SK-N-SH treated with all-trans-retinoic acid at 6 μM for 48 hours (cell line): ENCODE data around the gene SDK1.

Source experiments
- ATAC-seq: fragments of 200-7000 bp; cut with Tn5 transposase; 3 replicates; pipeline ENCODE4 v1.9.1; 2020; ENCODE audit warnings: mild to moderate bottlenecking, moderate library complexity
- ARNTL ChIP-seq: fragments of 450-650 bp; formaldehyde crosslinking; IDR thresholded peaks from 2 replicates; pipeline ENCODE4 v1.5.0; 2020; ENCODE audit warnings: low read depth, mild to moderate bottlenecking, moderate library complexity, borderline replicate concordance
- CSDC2 ChIP-seq: fragments of 250-450 bp; sonication (Bioruptor Pico); IDR thresholded peaks from 2 replicates; pipeline ENCODE4 v1.5.0; 2020; ENCODE audit warnings: mild to moderate bottlenecking, moderate library complexity
- ESRRG ChIP-seq: fragments of 250-450 bp; sonication (Bioruptor Pico); IDR thresholded peaks from 2 replicates; pipeline ENCODE4 v1.6.1; 2021; ENCODE audit warnings: mild to moderate bottlenecking
- ISL1 ChIP-seq: fragments of 250-450 bp; sonication (Bioruptor Pico); IDR thresholded peaks from 2 replicates; pipeline ENCODE4 v2.1.2; 2022; ENCODE audit warnings: mild to moderate bottlenecking, moderate library complexity
- OSR1 ChIP-seq: fragments of 250-450 bp; sonication (Bioruptor Pico); IDR thresholded peaks from 2 replicates; pipeline ENCODE4 v1.8.0; 2022; ENCODE audit warnings: moderate library complexity, mild to moderate bottlenecking, inconsistent platforms
- PPARA ChIP-seq: fragments of 250-450 bp; sonication (Bioruptor Pico); IDR thresholded peaks from 2 replicates; pipeline ENCODE4 v1.5.0; 2020; ENCODE audit warnings: mild to moderate bottlenecking, borderline replicate concordance
- RARB ChIP-seq: fragments of 250-450 bp; sonication (Bioruptor Pico); IDR thresholded peaks from 2 replicates; pipeline ENCODE4 v1.8.0; 2021; ENCODE audit warnings: mild to moderate bottlenecking, moderate library complexity
- SNAI2 ChIP-seq: fragments of 250-450 bp; sonication (Bioruptor Pico); IDR thresholded peaks from 2 replicates; pipeline ENCODE4 v1.5.0; 2020; ENCODE audit warnings: mild to moderate bottlenecking, moderate library complexity
- TCF4 ChIP-seq: fragments of 250-450 bp; sonication (Bioruptor Pico); IDR thresholded peaks from 2 replicates; pipeline ENCODE4 v1.8.0; 2021; ENCODE audit warnings: mild to moderate bottlenecking, moderate library complexity, borderline replicate concordance
- ZC3H10 ChIP-seq: fragments of 250-450 bp; sonication (Bioruptor Pico); IDR thresholded peaks from 2 replicates; pipeline ENCODE4 v1.5.1; 2021; ENCODE audit warnings: mild to moderate bottlenecking, moderate library complexity
- ZFP3 ChIP-seq: fragments of 250-450 bp; sonication (Bioruptor Pico); IDR thresholded peaks from 2 replicates; pipeline ENCODE4 v1.5.0; 2020; ENCODE audit warnings: mild to moderate bottlenecking, moderate library complexity
- ZFP30 ChIP-seq: fragments of 450-650 bp; formaldehyde crosslinking; IDR thresholded peaks from 2 replicates; pipeline ENCODE4 v1.5.0; 2022; ENCODE audit warnings: mild to moderate bottlenecking, moderate library complexity
- ZNF565 ChIP-seq: fragments of 450-650 bp; formaldehyde crosslinking; conservative IDR thresholded peaks from 2 replicates; pipeline ENCODE4 v1.5.0; 2020; ENCODE audit warnings: low read depth, mild to moderate bottlenecking, moderate library complexity
- ZNF8 ChIP-seq: fragments of 450-650 bp; formaldehyde crosslinking; IDR thresholded peaks from 2 replicates; pipeline ENCODE4 v1.5.0; 2020; ENCODE audit warnings: mild to moderate bottlenecking, moderate library complexity
- TF ChIP-seq, protein P1 (sequence below): fragments of 250-450 bp; sonication (Bioruptor Pico); IDR thresholded peaks from 2 replicates; pipeline ENCODE4 v1.5.1; 2021; ENCODE audit warnings: mild to moderate bottlenecking, moderate library complexity
- TF ChIP-seq, protein P2 (sequence below): fragments of 250-450 bp; sonication (Bioruptor Pico); IDR thresholded peaks from 2 replicates; pipeline ENCODE4 v1.8.0; 2020; ENCODE audit warnings: mild to moderate bottlenecking, moderate library complexity, borderline replicate concordance
- TF ChIP-seq, protein P3 (sequence below): fragments of 250-450 bp; sonication (Bioruptor Pico); IDR thresholded peaks from 2 replicates; pipeline ENCODE4 v1.5.0; 2020; ENCODE audit warnings: mild to moderate bottlenecking, moderate library complexity
- TF ChIP-seq, protein P4 (sequence below): fragments of 250-450 bp; sonication (Bioruptor Pico); IDR thresholded peaks from 2 replicates; pipeline ENCODE4 v1.8.0; 2021; ENCODE audit warnings: low read depth, mild to moderate bottlenecking, moderate library complexity, borderline replicate concordance

Gene SDK1

DNA sequence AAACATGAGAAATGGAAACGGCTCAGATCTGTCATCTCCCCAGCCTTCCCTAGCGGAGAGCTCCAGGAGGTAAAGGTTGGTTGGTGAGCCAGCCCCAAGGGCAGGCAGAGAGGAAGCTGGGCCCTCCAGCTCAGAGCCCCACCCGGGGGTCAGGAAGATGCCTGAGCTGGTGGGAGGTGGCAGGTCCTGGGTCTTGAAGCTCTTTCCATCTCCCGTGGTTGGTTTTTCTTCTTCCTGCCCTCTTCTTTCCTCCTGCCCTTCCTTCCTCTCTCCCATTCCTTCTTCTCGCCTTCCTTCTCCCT is 996.8 kb downstream of the SDK1 start:
- no peak for ATAC-seq
- TF ChIP-seq, protein P1, sequence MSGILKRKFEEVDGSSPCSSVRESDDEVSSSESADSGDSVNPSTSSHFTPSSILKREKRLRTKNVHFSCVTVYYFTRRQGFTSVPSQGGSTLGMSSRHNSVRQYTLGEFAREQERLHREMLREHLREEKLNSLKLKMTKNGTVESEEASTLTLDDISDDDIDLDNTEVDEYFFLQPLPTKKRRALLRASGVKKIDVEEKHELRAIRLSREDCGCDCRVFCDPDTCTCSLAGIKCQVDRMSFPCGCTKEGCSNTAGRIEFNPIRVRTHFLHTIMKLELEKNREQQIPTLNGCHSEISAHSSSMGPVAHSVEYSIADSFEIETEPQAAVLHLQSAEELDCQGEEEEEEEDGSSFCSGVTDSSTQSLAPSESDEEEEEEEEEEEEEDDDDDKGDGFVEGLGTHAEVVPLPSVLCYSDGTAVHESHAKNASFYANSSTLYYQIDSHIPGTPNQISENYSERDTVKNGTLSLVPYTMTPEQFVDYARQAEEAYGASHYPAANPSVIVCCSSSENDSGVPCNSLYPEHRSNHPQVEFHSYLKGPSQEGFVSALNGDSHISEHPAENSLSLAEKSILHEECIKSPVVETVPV (CRISPR knock-in tag), result no peak
- TF ChIP-seq TCF4 (no peak), SNAI2 (CRISPR knock-in tag) (no peak), ZFP30 (CRISPR knock-in tag) (no peak), ZNF565 (CRISPR knock-in tag) (no peak)
- TF ChIP-seq, protein P2, sequence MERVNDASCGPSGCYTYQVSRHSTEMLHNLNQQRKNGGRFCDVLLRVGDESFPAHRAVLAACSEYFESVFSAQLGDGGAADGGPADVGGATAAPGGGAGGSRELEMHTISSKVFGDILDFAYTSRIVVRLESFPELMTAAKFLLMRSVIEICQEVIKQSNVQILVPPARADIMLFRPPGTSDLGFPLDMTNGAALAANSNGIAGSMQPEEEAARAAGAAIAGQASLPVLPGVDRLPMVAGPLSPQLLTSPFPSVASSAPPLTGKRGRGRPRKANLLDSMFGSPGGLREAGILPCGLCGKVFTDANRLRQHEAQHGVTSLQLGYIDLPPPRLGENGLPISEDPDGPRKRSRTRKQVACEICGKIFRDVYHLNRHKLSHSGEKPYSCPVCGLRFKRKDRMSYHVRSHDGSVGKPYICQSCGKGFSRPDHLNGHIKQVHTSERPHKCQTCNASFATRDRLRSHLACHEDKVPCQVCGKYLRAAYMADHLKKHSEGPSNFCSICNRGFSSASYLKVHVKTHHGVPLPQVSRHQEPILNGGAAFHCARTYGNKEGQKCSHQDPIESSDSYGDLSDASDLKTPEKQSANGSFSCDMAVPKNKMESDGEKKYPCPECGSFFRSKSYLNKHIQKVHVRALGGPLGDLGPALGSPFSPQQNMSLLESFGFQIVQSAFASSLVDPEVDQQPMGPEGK (CRISPR knock-in tag), result no peak

- ATAC-seq, result no peak
- TF ChIP-seq CSDC2 (CRISPR knock-in tag), result no peak
- no peak for TF ChIP-seq ZC3H10 (CRISPR knock-in tag)
- no peak for TF ChIP-seq RARB (CRISPR knock-in tag)
- TF ChIP-seq PPARA (CRISPR knock-in tag), result no peak
- TF ChIP-seq, protein P2 (CRISPR knock-in tag), result no peak
- TF ChIP-seq OSR1 (CRISPR knock-in tag), result no peak
- no peak for TF ChIP-seq ESRRG
- TF ChIP-seq ZFP3, result no peak
- TF ChIP-seq ARNTL (CRISPR knock-in tag), result no peak
- TF ChIP-seq, protein P3, sequence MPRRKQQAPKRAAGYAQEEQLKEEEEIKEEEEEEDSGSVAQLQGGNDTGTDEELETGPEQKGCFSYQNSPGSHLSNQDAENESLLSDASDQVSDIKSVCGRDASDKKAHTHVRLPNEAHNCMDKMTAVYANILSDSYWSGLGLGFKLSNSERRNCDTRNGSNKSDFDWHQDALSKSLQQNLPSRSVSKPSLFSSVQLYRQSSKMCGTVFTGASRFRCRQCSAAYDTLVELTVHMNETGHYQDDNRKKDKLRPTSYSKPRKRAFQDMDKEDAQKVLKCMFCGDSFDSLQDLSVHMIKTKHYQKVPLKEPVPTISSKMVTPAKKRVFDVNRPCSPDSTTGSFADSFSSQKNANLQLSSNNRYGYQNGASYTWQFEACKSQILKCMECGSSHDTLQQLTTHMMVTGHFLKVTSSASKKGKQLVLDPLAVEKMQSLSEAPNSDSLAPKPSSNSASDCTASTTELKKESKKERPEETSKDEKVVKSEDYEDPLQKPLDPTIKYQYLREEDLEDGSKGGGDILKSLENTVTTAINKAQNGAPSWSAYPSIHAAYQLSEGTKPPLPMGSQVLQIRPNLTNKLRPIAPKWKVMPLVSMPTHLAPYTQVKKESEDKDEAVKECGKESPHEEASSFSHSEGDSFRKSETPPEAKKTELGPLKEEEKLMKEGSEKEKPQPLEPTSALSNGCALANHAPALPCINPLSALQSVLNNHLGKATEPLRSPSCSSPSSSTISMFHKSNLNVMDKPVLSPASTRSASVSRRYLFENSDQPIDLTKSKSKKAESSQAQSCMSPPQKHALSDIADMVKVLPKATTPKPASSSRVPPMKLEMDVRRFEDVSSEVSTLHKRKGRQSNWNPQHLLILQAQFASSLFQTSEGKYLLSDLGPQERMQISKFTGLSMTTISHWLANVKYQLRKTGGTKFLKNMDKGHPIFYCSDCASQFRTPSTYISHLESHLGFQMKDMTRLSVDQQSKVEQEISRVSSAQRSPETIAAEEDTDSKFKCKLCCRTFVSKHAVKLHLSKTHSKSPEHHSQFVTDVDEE (CRISPR knock-in tag), result no peak
- TF ChIP-seq TCF4, result no peak
- TF ChIP-seq, protein P4, sequence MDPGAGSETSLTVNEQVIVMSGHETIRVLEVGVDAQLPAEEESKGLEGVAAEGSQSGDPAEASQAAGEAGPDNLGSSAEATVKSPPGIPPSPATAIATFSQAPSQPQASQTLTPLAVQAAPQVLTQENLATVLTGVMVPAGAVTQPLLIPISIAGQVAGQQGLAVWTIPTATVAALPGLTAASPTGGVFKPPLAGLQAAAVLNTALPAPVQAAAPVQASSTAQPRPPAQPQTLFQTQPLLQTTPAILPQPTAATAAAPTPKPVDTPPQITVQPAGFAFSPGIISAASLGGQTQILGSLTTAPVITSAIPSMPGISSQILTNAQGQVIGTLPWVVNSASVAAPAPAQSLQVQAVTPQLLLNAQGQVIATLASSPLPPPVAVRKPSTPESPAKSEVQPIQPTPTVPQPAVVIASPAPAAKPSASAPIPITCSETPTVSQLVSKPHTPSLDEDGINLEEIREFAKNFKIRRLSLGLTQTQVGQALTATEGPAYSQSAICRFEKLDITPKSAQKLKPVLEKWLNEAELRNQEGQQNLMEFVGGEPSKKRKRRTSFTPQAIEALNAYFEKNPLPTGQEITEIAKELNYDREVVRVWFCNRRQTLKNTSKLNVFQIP, result no peak
Observed at GRCh38 chr7:4299431-4299830, 998.4 kb downstream of the SDK1 start.

DNA sequence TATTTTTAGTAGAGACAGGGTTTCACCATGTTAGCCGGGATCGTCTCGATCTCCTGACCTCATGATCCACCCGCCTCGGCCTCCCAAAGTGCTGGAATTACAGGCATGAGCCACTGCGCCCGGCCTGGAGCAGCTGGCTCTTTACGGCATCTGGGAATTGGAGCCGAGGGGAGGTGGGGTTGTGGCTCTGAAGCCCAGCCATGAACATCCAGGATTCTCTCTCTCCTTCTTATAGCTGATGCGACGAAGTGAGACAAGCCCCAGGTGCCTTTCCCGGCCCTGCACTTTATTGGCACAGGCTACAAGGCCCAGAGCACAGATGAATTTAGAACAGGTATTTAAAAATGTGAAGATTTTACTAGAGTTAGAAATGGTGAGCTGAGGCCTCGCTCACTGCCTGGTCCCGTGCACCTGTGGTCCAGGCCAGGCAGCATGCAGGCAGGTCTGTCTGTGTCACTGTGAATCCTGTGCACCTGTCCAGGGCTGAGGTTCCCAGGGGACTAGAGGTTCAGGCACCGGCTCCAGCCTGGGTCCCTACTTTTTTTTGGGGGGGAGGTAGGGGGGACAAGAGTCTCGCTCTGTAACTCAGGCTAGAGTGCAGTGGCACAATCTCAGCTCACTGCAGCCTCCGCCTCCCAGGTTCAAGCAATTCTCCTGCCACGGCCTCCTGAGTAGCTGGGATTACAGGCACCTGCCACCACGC is 1001.3 kb downstream of the SDK1 start:
- no peak for ATAC-seq
- TF ChIP-seq, protein P2 (CRISPR knock-in tag), result no peak
- TF ChIP-seq ZNF8 (CRISPR knock-in tag) (no peak), ZNF565 (CRISPR knock-in tag) (no peak), CSDC2 (CRISPR knock-in tag) (no peak), ISL1 (CRISPR knock-in tag) (no peak), RARB (CRISPR knock-in tag) (no peak), OSR1 (CRISPR knock-in tag) (no peak), ZC3H10 (CRISPR knock-in tag) (no peak)
- TF ChIP-seq, protein P3 (CRISPR knock-in tag), result no peak
- TF ChIP-seq, protein P4, result no peak
- TF ChIP-seq, protein P1 (CRISPR knock-in tag), result no peak
